NCI-H446 (cell line): ENCODE data around the gene CCDC192.
"Not testable (repeated sequence)": the region's sequence is repeated elsewhere in the genome, so short reads cannot be mapped to it uniquely, and the experiment has no call there.

Experiments
- DNase-seq, 2 experiments: peaks; one replicate each; lab custom pipeline; 2025; lab: John Stamatoyannopoulos, UW

Gene CCDC192, protein sequence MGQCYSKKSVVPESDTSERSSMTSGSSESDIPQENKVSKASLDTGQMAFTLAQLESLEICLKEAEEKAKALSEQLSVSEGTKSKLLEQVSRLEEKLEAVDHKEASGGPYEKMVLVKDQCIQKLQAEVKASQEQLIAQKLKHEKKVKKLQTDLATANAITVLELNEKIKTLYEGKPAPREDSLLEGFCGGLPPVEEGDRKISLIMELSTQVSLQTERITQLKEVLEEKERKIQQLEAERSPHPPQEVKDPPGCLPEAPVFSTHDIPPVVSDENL

GRCh38 chr5:127702926-127703561, at the start of gene CCDC192:
TSS of gene CCDC192 (plus strand) at chr5:127703391. CDS start at chr5:127703446, 55 bp downstream.
- no peak for DNase-seq

DNA sequence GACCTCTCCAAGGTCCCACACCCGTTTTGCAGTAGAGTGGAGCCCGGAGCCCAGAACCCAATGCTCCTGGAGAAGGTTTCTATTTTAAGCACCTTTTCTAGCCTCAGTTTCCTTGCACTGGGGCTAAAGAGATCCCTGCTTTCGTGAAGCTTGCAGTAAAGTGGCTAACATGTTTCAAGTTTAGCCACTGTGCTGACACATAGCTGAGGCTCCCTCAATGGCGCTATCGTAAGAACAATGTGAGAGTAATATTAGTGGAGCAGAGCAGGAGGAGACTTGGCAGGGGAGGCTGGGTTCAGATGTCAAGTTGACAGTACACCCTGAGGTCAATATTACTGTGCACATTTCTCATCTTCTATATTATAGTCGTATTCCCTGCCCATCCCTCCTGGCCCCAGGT, 46.4 kb upstream of the CCDC192 start:
- DNase-seq = no peak

GRCh38 chr5:127660047-127660733, 43.0 kb upstream of the CCDC192 start:
- no peak for DNase-seq

DNA sequence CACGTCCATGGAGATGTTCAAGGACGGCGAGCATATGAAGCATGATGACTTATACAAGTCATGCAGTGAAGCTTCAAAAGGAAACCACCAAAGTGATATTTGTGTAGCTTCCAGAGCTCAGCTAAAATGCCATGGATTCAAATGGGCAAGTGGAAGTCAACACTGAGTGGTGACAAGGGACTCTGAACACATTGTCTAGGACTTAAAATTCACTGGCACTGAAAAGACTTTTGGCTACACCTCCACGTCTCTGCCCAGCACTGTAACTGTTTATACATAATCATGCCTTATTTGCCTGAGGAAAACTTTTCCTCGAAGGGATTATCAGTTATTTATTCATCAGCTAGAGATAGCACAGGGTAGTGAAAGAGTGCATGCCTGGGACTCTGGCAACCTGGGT, 39.1 kb upstream of the CCDC192 start:
- DNase-seq = no peak

DNA sequence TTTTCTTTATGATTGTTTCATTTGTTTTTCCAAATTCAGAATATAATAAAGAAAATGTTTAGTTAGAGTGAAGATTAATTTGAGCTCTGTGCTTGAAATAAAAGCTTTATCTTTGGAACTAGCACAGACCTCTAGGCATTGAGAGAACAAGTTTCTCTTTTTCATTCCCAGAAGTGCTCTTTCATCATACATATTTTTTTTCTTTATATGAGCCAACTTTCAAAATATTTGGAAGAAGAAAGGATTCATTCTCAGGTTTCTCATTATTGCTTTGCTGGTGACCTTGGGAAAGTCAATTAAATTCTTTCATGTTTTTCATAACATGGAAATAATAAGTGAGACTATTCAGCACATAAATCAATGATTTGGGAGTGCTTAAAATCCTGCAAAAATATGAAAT, 37.5 kb upstream of the CCDC192 start:
- DNase-seq = no peak

DNA sequence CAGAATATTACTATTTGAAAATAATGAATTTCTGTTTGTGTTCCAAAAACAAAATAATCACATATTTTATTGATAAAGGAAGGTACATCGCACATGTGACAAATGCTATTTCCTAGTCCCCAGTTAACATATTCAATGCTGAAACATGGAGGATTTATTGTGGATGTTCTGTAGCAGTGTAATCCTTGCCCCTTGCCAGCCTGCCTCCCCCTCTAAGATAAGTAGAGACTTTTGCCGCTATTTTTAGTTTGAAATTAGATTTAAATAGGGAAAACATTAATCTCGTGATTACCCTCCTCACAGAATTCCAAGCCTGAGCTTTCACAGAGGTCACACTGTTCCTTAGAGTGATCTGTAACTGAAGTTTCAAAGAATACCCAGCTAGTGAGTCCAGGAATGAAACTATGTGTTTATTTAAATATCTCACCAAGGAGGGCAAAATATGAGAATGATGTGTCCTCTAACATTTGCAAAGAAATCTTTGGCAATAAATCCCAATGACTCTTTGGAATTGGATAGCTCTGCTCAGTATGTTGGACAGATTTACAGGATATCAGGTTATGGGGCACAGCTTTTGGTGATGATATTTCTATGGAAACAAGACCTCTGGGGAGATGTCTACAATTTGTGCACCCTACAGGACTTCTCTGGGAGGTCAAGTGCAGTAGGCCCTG, 37.0 kb upstream of the CCDC192 start:
- no peak for DNase-seq

DNA sequence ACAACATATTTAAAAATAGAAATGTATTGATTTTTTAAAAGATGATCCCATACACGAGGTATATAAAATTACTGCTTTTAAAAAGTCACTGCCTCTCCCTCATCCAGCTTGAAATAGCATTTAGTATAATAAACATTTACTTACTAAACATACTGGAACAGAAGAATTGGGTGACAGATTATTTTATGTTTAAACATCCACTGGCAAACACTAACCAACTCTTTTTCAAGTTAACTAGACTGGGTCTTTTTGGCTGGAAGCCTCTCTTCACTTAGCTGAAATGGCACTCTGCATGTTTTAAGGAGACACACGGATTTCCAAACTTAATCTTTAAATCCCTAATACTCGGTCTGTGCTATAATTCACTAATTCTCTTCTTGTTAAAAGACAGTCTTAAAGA, 35.3 kb upstream of the CCDC192 start:
- DNase-seq = no peak

DNA sequence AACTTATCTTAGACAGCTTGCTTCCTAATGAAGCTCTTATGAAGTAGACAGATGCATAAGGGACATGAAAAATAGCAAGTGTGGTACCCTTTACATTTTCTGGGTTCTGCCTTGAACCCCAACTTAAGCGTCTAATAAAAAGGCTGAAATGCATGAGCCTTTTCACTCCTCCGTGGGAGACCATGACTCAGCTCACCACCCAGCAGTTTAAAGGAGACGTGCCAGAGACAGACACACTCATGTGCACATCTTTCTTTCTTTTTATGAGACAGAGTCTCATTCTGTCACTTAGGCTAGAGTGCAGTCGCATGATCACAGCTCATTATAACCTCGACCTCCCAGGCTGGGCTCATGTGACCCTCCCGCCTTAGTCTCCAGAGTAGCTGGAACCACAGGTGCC, 32.0 kb upstream of the CCDC192 start:
- no peak for DNase-seq

DNA sequence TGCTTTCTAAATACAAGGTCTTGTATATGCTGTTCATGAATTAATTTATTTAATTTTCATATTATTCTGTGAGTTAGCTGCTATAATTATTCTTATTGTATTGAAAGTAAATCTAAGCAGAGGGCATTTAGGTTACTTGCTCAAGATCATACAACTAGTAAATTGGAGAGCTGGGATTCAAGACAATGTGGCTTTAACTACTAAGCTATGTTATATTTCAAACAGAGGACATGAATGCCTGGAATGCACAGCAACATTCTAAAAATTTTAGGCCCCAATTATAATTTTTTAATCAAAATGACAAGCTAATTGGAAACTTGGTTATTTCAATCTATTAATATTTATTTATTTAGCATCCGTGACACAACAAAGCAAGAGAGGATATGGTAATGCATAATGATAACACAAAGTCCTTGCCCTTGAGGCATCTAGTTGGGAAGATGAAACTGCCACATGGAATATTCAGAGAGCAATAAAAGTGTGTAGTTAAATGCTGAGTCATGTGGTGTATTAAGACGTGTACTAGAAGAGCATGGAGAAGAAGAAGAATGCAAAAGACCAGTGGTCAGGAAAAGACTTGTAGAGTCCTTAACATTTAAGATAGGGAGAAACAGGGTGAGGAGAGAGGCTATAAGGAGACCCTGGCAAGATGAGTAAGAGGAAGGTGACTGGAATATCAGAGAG, 29.9 kb upstream of the CCDC192 start:
- no peak for DNase-seq

GRCh38 chr5:127676951-127677350, 26.2 kb upstream of the CCDC192 start:
- not testable (repeated sequence) for DNase-seq

DNA sequence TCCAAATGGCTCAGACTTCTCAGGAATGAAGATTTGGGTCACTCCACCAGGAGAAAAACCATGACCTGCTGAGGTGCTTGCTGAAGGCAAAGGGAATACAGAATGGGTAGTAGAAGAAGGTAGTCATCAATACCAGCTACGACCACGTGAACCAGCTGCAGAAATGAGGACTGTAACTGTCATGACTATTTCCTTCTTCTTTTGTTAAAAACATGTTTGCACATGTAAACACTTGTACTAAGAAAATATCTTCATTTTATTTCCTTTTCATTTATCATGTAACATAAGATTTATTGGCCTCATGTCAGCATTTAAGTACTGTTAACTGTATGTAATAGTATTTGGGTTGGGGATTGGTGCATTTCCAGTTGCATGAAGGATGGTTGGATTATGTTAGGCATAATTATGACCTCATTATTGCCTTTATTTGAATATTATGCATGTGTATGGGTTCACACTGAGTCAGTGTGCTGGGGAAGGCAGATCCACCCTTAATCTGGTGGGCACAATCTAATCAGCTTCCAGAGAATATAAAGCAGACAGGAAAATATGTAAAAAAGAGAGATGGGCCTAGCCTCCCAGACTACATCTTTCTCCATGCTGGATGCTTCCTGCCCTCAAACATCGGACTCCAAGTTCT, 23.4 kb upstream of the CCDC192 start:
- not testable (repeated sequence) for DNase-seq

DNA sequence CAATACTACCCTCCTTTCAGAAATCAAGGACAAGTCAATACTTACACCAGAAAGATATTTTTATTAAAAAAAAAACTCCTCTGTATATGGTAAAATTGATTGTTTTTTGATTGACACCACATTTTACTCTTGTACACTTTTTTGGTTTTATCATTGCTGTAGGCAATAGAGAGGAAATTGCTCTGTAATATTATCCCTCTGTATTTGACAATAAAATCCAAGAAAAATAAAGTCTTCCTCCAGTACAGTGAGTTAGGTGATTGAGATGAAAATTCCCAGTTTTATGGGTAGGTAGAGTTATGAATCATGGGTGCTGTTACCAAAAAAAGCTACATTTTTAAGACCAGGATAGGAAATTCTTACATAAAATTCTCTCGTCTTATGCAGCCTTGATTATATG, 22.6 kb upstream of the CCDC192 start:
- DNase-seq = no peak

DNA sequence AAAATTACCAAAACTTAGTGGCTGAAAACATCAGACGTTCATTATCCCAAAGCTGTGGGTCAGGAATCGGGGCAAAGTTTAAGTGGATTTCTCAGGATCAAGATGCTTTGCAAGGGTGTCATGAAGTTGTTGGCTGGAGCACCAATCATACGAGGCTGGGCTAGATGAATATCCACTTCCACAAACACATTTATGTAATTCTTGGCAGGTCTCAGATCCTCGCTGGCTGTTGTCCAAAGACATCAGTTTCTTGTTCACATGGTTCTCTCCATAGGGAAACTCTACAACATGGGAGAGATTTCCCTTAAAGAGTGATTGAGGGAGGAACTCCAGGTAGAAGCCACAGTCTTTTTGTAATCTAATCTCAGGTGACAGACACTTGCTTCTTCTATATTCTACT, 20.2 kb upstream of the CCDC192 start:
- DNase-seq = peak in 1 of 2 experiments; percentile 24

- no peak for DNase-seq
These were observed 18.3 kb upstream of the CCDC192 start for GRCh38 chr5:127684726-127685467.

DNA sequence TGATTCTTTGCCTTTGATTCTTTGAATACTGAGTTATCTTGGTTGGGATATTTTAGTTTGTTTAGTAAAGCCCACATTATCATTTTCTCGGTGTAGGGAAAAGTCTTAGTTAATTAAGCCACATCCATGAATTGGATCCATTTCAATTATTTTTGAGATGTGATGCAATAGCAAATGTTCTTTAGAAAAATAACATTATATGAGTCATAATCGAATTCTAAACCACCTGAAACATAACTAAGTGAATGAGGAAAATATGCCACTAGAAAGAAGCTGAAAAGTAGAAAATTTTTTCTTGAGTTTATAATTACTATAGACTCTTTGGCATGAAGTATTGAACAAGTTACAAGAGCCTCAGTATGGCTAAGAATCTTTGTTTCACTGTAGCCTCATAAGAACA, 17.5 kb upstream of the CCDC192 start:
- DNase-seq = no peak

DNA sequence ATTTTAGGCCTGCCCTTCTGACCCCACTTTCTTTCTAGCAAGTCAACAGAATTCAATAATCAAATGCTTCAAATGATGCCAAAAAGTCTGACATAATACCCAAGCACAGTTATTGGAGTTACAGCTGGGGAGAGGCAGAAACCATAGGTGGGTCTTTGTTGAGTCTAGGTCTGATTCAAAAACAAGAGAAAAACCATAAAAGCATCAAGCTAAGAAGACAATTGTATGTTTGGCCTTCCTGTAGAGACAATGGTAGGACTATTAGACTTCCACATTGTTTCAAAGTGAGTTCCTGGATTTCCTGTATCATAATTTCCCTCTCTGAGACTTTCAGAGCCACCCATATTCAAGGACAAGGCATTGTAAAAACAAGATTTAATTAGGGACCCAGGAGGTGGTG, 16.8 kb upstream of the CCDC192 start:
- no peak for DNase-seq

GRCh38 chr5:127694518-127695171, 8.5 kb upstream of the CCDC192 start:
- no peak for DNase-seq

GRCh38 chr5:127695346-127695745, 7.8 kb upstream of the CCDC192 start:
- DNase-seq = no peak

DNA sequence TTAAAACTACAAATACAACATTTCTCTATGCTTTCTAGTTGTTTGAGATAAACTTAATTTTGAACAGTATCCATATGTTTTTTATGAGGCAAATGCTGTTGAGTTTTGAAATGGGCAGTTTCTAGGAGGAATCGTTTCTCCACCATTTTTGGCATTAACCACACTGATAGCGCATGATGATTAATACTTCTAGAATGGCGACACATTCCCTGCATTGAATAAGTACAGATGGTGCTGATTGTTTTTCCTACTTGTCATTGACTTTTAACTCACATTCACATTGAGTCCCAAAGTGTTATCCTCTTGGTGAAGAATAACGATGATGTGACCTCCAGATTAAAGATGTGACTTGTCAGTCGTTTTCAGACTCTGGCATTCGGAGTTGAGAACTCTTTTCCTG, 6.5 kb upstream of the CCDC192 start:
- DNase-seq = peak in 1 of 2 experiments; percentile 1

DNA sequence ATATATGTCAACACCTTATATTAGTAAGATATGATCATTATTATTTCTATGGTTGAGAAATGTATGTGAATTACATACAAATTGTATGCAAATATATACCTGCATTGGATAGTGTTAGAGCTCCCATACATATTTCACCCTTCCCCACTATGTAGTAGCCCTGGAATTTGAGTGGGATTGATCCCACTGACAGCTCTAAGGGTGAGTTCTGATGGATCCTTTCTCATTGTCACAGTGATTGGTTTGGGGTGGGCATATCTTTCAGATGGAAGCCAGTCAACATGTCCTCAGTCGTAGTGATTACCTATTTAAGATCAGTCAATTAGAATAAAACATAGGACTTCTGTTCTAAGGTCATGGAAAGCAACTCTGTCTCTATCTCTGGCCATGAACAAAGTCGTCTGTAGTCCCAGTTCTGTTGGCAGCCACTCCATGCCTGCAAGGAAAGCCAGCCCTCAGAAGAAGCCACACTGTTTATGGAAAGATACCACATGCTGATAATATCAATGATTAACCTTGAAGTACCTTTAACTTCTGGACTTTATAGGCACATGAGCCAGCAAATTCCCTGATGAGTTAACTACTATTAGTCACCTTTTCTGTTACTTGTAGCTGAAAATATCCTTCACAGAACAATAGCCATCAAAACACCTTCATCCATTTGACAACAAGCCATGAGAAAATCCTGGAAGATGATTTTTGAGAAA, 5.1 kb upstream of the CCDC192 start:
- DNase-seq = no peak
